EL (cell line): ENCODE results near the gene FBXL12.
A peak's percentile ranks its signal among the peaks of the same experiment; 100 is the strongest.
"Not testable (repeated sequence)": the region's sequence is repeated elsewhere in the genome, so short reads cannot be mapped to it uniquely, and the experiment has no call there.

Experiments used
- DNase-seq: peaks from one replicate; pipeline ENCODE4 v3.0.0-alpha.2; 2016

FBXL12 gene

DNA sequence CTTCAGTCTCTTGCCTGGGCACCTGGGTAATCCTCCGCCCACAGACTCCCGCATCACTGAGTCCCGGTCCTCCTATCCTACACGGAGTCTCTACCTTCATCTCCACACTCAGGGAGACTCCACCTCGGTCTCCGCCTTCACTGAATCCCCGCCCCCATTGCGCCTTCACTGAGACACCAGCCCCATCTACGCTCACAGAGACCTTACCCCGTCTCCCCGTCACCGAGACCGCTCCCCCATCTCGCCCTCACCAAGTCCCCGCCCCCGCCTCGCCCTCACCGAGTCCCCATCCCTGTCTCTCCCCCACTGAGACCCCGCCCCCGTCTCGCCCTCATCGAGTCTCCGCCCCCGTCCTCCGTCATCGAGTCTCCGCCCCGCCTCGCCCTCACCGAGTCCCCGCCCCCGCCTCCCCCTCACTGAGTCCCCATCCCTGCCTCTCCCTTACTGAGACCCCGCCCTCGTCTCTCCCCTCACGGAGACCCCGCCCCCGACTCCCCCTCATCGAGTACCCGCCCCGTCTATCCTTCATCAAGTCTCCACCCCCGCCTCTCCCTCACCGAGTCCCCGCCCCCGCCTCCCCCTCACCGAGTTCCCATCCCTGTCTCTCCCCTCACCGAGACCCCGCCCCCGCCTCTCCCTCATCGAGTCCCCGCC lies 27.2 kb downstream of the FBXL12 start:
- peak; percentile 95 for DNase-seq

DNA sequence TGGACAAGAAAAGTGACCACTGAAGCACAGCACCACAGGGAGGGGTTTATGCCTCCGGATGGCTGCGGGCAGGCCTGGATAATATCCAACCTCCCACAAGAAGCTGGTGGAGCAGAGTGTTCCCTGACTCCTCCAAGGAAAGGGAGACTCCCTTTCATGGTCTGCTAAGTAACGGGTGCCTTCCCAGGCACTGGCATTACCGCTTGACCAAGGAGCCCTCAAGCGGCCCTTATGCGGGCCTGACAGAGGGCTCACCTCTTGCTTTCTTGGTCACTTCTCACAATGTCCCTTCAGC lies 27.9 kb downstream of the FBXL12 start:
- not testable (repeated sequence) for DNase-seq

DNA sequence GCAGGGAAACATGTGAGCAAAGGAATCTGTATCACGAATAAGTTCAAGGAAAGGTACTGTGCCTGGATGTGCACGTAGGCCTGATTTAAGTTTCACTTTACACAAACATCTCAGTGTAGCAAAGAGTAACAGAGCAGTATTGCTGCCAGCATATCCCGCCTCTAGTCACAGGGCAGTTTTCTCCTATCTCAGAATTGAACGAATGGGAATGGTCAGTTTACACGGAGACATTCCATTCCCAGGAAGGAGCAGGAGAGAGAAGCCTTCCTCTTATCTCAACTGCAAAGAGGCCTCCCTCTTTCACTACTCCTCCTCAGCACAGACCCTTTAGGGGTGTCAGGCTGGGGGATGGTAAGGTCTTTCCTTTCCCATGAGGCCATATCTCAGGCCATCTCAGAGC lies 29.3 kb downstream of the FBXL12 start:
- DNase-seq = not testable (repeated sequence)

DNA sequence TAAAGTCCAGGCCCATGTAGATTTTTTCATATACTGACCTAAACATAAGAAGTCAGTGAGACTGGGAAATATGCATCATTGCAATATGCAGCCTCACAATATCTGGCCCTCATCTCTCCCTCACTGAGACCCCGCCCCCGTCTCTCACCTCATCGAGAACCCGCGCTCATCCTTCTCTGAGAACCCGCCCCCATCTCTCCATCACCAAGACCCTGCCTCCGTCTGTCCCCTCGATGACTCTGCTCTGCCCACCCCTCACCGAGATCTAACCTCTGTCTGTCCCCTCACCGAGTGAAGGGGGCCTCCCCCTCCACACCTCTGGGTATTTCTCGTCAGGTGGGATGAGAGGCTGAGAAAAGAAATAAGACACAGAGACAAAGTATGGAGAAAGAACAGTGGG lies 29.8 kb downstream of the FBXL12 start:
- DNase-seq = no peak

DNA sequence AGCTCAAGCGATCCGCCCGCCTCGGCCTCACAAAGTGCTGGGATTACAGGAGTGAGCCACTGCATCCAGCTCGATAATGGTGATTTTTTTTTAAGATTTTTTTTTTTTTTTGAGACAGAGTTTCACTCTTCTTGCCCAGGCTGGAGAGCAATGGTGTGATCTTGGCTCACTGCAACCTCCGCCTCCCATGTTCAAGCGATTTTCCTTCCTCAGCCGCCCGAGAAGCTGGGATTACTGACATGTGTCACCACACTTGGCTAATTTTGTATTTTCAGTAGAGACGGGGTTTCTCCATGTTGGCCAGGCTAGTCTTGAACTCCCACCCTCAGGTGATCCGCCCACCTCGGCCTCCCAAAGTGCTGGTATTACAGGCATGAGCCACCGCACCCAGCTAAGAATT lies 30.3 kb downstream of the FBXL12 start:
- DNase-seq = not testable (repeated sequence)

DNA sequence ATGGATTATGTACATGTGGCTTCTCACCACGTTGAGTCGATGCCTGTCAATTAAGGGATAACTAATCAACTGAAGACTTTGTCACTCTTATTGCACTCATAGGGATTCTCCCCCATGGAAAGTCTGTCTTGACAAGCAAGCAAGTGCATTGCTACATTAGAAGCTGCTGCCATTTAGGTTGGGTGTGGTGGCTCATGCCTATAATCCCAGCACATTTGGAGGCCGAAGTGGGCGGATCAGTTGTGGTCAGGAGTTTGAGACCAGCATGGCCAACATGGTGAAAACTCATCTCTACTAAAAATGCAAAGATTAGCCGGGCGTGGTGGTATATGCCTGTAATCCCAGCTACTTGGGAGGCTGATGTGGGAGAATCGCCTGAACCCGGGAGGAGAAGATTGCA lies 32.1 kb downstream of the FBXL12 start:
- DNase-seq = no peak

DNA sequence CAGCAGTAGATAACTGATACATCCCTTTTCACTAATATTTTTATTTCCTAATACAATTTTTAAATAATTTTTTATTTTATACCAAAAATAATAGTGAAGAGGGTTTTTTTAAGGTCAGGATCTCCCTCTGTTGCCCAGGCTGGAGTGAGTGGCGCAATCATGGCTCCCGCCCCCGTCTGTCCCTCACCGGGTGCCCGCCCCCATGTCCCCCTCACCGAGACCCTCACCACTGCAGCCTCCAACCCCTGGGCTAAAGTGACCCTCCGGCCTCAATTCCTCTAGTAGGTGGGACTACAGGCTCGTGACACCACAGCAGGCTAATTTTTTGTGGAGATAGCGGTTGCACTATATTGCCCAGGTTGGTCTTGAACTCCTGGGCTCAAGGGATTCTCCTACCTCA lies 32.5 kb downstream of the FBXL12 start:
- DNase-seq = no peak

DNA sequence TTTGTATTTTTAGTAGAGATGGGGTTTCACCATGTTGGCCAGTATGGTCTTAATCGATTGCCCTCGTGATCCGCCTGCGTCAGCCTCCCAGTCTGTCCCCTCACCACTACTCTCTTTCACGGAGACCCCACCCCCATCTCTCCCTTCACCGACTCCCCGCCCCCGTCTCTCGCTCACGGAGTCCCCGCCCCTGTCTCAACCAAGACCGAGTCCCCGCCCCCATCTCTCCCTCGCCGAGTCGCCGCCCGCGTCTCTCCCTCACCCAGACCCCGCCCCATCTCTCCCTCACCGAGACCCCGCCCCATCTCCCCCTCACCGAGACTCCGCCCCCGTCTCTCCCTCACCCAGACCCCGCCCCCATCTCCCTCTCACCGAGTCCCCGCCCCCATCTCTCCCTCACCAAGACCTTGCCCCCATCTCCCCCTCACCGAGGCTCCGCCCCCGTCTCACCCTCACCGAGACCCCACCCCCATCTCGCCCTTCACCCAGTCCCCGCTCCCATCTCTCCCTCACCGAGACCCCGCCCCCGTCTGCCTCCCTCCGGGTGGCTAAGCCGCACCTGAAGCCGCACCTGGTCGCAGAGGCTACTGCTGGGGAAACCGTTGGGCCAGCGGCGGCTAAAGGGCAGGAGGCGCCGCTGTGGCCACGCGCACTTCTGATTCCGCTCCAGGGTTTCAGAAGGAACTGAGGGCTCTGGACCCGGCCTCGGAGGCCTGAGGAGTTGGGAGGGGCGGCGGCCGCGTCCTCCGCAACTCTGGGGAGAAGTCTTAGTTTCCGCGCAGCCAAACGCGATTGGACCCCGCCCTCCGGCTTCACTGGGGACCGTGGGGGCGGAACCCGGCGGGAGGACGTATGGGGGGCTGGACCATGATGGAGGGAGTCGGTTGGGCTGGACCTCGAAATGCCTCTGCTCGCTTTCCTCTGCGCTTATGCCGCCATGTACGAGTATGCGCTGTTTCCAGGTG lies 33.2 kb downstream of the FBXL12 start:
- DNase-seq = peak; percentile 95

DNA sequence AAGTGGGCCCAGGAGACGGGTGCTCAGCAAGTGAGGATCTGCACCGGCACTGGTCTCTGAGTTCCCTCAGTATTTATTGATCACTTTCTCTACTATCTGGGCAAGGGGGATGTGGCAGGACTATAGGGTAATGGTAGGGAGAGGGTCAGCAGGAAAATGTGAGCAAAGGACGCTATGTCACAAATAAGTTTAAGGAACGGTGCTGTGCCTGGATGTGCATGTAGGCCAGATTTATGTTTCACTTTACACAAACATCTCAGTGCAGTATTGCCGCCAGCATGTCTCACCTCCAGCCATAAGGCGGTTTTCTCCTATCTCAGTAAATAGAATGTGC lies 34.7 kb downstream of the FBXL12 start:
- not testable (repeated sequence) for DNase-seq

DNA sequence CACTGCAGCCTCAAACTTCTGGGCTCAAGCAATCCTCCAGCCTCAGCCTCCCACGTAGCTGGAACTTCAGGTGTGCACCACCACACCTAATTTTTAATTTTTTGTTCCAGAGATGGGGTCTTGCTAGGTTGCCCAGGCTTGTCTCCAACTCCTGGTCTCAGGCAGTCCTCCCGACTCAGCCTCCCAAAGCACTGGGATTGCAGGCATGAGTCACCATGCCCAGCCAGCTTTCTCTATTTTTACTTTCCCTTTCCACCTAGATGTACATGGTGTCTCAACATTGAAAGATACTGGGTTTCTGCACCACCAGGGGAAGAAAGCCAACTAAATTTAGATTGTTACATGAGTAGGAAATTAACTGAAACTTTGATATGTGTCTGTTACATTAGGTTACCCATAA lies 36.5 kb downstream of the FBXL12 start:
- peak; percentile 34 for DNase-seq

DNA sequence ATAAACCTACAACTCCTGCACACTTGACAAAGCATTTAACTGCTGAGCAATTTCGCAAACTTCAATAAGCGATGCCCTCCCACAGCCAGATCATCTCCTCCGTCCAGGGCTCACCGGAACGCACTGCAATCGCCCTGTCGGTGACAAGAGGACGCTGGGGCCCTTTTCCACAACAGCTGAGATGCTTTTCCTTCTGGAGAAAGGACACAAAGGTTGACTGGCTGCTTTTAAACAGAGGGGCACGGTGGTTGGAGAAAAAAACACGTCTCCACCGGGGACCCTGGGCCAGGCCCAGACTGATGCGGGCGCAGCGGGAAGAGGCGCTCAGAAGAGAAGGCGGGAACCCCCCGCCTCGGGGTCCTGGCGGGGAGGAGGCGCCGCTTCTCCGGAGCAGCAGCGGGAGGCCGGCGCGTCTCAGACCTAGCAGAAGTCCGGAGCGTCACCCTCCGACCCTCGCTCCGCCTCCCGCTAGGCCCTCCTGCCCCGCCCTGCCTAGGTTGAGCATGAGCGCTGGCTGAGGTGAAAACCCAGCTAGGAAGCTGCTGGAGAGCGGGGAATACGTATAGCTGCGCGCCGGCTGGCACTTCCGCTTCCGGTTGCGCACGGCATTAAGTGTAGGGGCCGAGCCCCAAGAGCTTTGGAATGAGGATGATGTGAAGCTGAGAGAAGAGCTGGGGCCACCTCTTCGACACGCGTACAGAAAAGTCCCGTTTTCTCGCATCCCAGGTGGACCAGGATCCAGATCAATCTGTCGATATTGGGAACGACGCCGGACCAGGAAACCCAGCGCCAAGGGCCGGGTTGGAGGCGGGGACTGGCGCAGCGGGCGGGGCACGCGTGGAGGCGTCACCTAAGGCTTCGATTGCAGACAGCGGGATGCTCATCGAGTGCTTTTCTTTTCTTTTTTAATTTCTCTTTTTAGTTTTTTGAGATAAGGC lies 50.4 kb downstream of the FBXL12 start, which contains the start of gene ZNF846:
TSS of gene ZNF846 (minus strand) at position 564 of the 938 bp plus-strand sequence. CDS start 3,788 bp downstream, outside the sequence.
- DNase-seq = peak; percentile 97
